Mucosa of descending colon (tissue), 3 donors: ENCODE results near the gene OLFM4. TPM values are rescaled to one million over a fixed set of nuclear protein-coding genes. Genes with fewer than 3 reads are reported as not detected.

Source experiments
- ATAC-seq: fragments of 200-7000 bp; cut with Tn5 transposase; one replicate; pipeline ENCODE4 v1.9.1; 2020; ENCODE audit warnings: mild to moderate bottlenecking, moderate library complexity
- DNase-seq, 3 donors: peaks; one replicate each; pipeline ENCODE4 v3.0.0-alpha.2; 2020
- H3K36me3 ChIP-seq: fragments of 200-600 bp; one replicate; pipeline ENCODE4 v1.8.0; 2021; ENCODE audit warnings: low read depth, mild to moderate bottlenecking
- H3K4me1 ChIP-seq: fragments of 200-600 bp; one replicate; pipeline ENCODE4 v1.8.0; 2021; ENCODE audit warnings: low read depth, mild to moderate bottlenecking
- H3K4me3 ChIP-seq: fragments of 200-600 bp; one replicate; pipeline ENCODE4 v1.8.0; 2021; ENCODE audit warnings: mild to moderate bottlenecking
- H3K9me3 ChIP-seq: fragments of 200-600 bp; one replicate; pipeline ENCODE4 v1.8.0; 2021; ENCODE audit warnings: mild to moderate bottlenecking
- intact Hi-C, 2 donors: fragments of 100-400 bp; cut with DNase I in 1 of 2; cut with micrococcal nuclease in 1 of 2; formaldehyde crosslinking; loops; one replicate each; pipeline versions ENCODE4 v1.11.0 to v1.11.1; 2022; cut with DNase I, micrococcal nuclease
- long read RNA-seq, 2 donors: library from polyadenylated mRNA; unstranded; transcript quantifications; one replicate each; pipeline ENCODE4 v2.0.0, GENCODE V29; 2019 to 2021
- total RNA-seq, 3 donors: library from RNA; stranded (reverse); fragmentation: NEBNext Ultra II Directional in 2 of 3; extraction: Animal tissue kit (Norgen Biotek cat#: 25700) in 2 of 3; gene quantifications; one replicate each; pipeline versions ENCODE4 v1.2.1 to v1.2.4, GENCODE V29; 2021 to 2023
- TF ChIP-seq, protein P1 (sequence below): fragments of 200-600 bp; IDR thresholded peaks from one replicate; pipeline ENCODE4 v1.8.0; 2022; ENCODE audit warnings: antibody characterized with exemption, mild to moderate bottlenecking
- donor health status: DM: no; HTN: no; CAD: no; lungs with moderate emphysema.
- donor health status: DM: no; HTN: no; CAD: no.
- donor health status: DM: no; HTN: yes; CAD: no.

The OLFM4 gene
- 1,000 to 10,000 TPM in 1 of 3 donors, 10 to 100 TPM in 2; 15.2 to 4,328 (median 91.8) TPM for total RNA-seq
- long read RNA-seq, donor 1, transcript OLFM4-201 (5 exons, 2,897 nt): major isoform, 82 of 92 reads
- long read RNA-seq, donor 1, partial matches to known transcripts: 7 of 92 reads
- long read RNA-seq, donor 1, other reads (novel, unspliced or antisense): 3 of 92 reads
- long read RNA-seq, donor 2, transcript OLFM4-201 (5 exons, 2,897 nt): major isoform, 886 of 1,010 reads
- long read RNA-seq, donor 2, partial matches to known transcripts: 117 of 1,010 reads
- long read RNA-seq, donor 2, other reads (novel, unspliced or antisense): 7 of 1,010 reads

DNA sequence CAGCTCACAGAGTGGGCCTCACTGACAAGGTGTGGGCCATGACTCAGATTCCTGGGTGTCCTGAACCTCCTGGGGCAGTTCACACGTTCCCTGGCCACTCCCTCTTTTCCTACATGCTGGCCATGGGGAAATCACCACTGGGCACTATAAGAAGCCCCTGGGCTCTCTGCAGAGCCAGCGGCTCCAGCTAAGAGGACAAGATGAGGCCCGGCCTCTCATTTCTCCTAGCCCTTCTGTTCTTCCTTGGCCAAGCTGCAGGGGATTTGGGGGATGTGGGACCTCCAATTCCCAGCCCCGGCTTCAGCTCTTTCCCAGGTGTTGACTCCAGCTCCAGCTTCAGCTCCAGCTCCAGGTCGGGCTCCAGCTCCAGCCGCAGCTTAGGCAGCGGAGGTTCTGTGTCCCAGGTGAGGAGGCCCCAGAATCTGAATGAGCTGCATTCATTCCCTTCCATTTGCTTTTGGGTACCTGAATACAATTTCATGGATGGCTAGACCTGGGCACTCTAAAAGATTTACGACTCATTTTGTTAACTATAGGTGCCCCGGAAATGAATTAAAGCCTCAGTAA, at the start of gene OLFM4:
Gene OLFM4 (plus strand): TSS at position 177 of the 567 bp plus-strand sequence. CDS start 24 bp downstream, at position 201.
- Histone ChIP-seq H3K36me3 (no peaks in the 10 kb centered on the region), H3K4me1 (no peaks in the 10 kb centered on the region), H3K4me3 (no peak within 1 kb of the TSS), H3K9me3 (no peaks in the 10 kb centered on the region)
- DNase-seq (peak in 1 of 3 donors; percentile 73), ATAC-seq (peak; percentile 92)
- intact Hi-C loops: no loop called here
- TF ChIP-seq, protein P1, sequence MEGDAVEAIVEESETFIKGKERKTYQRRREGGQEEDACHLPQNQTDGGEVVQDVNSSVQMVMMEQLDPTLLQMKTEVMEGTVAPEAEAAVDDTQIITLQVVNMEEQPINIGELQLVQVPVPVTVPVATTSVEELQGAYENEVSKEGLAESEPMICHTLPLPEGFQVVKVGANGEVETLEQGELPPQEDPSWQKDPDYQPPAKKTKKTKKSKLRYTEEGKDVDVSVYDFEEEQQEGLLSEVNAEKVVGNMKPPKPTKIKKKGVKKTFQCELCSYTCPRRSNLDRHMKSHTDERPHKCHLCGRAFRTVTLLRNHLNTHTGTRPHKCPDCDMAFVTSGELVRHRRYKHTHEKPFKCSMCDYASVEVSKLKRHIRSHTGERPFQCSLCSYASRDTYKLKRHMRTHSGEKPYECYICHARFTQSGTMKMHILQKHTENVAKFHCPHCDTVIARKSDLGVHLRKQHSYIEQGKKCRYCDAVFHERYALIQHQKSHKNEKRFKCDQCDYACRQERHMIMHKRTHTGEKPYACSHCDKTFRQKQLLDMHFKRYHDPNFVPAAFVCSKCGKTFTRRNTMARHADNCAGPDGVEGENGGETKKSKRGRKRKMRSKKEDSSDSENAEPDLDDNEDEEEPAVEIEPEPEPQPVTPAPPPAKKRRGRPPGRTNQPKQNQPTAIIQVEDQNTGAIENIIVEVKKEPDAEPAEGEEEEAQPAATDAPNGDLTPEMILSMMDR: no peak

DNA sequence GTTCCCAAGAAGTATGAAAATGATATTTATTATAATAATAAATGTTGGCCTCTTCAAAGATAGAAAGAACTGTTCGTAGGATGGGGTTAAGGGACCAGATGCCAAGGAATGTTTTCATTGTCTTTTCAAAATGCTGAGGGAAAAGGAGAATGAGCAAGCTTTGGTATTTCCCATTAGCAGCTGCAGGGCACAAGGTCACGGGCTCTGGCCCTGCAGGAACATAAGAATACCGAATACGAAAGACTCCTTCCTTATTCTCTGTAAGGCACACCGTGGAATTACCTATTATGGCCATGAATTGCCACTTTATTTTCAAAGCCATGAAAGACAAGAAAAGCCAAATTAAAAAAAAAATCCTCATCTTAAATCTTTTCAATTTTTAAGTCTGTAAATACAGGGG, 49.6 kb upstream of the OLFM4 start:
- Histone ChIP-seq H3K4me1 (no peaks in the 10 kb centered on the region), H3K4me3 (no peak overlapping the region), H3K9me3 (no peaks in the 10 kb centered on the region), H3K36me3 (no peaks in the 10 kb centered on the region)
- ATAC-seq: no peak
- no peak for DNase-seq
- TF ChIP-seq, protein P1: no peak
- intact Hi-C loops: no loop called here

DNA sequence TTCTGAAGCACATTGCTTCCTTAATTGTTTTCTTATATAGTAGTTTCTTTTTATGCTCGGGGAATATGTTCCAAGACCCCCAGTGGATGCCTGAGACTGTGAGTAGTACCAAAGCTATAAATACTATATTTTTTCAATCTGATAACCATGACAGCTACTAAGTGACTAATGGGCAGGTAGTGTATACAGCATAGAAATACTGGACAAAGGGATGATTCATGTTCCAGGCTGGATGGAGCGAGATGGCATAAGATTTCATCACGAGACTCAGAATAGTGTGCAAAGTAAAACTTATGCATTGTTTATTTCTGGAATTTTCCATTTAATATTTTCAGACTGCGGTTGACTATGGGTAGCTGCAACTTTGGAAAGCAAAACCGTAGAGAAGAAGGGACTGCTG, 47.9 kb upstream of the OLFM4 start:
- intact Hi-C loops: no loop called here
- no peak for DNase-seq
- no peak overlapping the region for H3K4me3 ChIP-seq
- no peak for ATAC-seq
- H3K9me3 ChIP-seq: no peaks in the 10 kb centered on the region
- no peaks in the 10 kb centered on the region for H3K36me3 ChIP-seq
- H3K4me1 ChIP-seq: no peaks in the 10 kb centered on the region
- TF ChIP-seq, protein P1: no peak

DNA sequence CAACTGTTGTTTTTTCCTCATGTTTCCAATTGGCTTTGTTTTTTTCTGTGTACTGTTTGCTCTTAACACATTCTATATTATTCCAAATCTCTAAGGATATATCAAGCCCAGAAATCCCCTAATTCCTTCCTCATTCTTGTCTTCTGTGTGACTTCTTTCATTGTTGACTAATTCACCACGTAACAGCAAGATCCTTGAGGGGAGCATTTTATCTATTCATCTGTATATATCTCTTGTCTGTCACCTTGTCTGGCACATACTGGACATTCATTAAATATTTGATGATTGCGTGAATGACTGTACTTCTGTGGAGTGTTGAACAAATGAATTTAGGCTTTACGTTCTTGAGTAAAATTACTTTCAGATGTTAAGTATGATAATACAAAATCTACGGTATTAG, 44.8 kb upstream of the OLFM4 start:
- intact Hi-C loops: no loop called here
- no peak for DNase-seq
- Histone ChIP-seq H3K4me3 (no peak overlapping the region), H3K36me3 (no peaks in the 10 kb centered on the region), H3K9me3 (no peaks in the 10 kb centered on the region), H3K4me1 (no peaks in the 10 kb centered on the region)
- TF ChIP-seq, protein P1: no peak
- no peak for ATAC-seq

DNA sequence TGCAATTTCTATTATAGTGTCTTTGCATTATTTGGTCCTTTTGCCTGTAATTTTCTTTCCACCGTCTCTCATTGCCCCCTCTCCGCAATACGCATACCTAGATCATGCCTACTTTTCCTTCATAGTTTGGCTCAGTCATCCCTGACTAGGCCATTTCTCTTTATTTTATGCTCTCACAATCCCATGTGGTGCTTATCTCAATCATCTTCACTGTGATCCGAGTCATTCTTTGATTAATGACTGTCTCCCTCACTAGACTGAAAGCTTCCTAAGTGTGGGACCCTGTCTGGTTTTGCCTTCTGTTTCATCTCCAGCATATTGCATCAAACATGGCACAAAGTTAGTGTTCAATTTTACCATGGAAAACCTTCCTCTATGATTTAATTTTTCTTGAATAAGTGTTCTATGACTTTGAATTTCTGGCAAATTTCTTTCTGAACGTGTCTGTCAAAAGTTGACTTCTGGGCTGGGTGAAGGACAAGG, 43.7 kb upstream of the OLFM4 start:
- TF ChIP-seq, protein P1: no peak
- Histone ChIP-seq H3K36me3 (no peaks in the 10 kb centered on the region), H3K4me3 (no peak overlapping the region), H3K9me3 (no peaks in the 10 kb centered on the region), H3K4me1 (no peaks in the 10 kb centered on the region)
- no peak for DNase-seq
- ATAC-seq: no peak
- intact Hi-C loops: no loop called here
